Neural cell (in vitro differentiated cells): Measurements from ENCODE around the gene TUBA8. TPM values are rescaled to one million over a fixed set of nuclear protein-coding genes. Genes with fewer than 3 reads are reported as not detected.

ENCODE experiments used
- H2AFZ ChIP-seq: fragments of 200-600, 300-800 bp; sonication (generic), shearing (Covaris generic); 2 replicates; pipeline ENCODE4 v1.6.0; 2014; ENCODE audit warnings: low read depth, mild to moderate bottlenecking, antibody characterized with exemption, low read length, moderate library complexity
- H3F3A ChIP-seq: fragments of 200-600 bp; shearing (Covaris generic); 2 replicates; pipeline ENCODE4 v1.6.1; 2016; ENCODE audit warnings: mild to moderate bottlenecking, moderate library complexity, mixed read lengths, antibody characterized with exemption, low read length; ENCODE audit not compliant: insufficient read depth, poor library complexity, severe bottlenecking
- H3K27ac ChIP-seq: fragments of 200-600, 300-800 bp; sonication (generic), shearing (Covaris generic); 2 replicates; pipeline ENCODE4 v1.5.1; 2014; ENCODE audit warnings: mild to moderate bottlenecking, low read length, moderate library complexity
- H3K27me3 ChIP-seq: fragments of 300-800, 200-600 bp; sonication (generic), shearing (Covaris generic); 2 replicates; pipeline ENCODE4 v1.6.0; 2014; ENCODE audit warnings: mild to moderate bottlenecking, low read depth, low read length, moderate library complexity; ENCODE audit not compliant: insufficient read depth
- H3K36me3 ChIP-seq: fragments of 300-800, 200-600 bp; sonication (generic), shearing (Covaris generic); 2 replicates; pipeline ENCODE4 v1.5.1; 2014; ENCODE audit warnings: mild to moderate bottlenecking, antibody characterized with exemption, low read length, moderate library complexity; ENCODE audit not compliant: insufficient read depth
- H3K4me2 ChIP-seq: fragments of 300-800, 200-600 bp; sonication (generic), shearing (Covaris generic); 2 replicates; pipeline ENCODE4 v1.6.0; 2014; ENCODE audit warnings: mild to moderate bottlenecking, low read length
- H3K4me3 ChIP-seq: fragments of 300-800, 200-600 bp; sonication (generic), shearing (Covaris generic); 2 replicates; pipeline ENCODE4 v1.5.1; 2014; ENCODE audit warnings: mild to moderate bottlenecking, low read length, moderate library complexity
- H3K79me2 ChIP-seq: fragments of 200-600 bp; shearing (Covaris generic); replicated peaks from 2 replicates; pipeline ENCODE4 v1.6.0; 2014; ENCODE audit warnings: mild to moderate bottlenecking, low read length, moderate library complexity; ENCODE audit not compliant: insufficient read depth
- H3K9ac ChIP-seq: fragments of 300-800, 200-600 bp; sonication (generic), shearing (Covaris generic); 2 replicates; pipeline ENCODE4 v1.6.1; 2016; ENCODE audit warnings: mild to moderate bottlenecking, low read length, mixed read lengths
- H3K9me2 ChIP-seq: fragments of 200-600 bp; shearing (Covaris generic); 2 replicates; pipeline ENCODE4 v1.6.1; 2016; ENCODE audit warnings: mild to moderate bottlenecking, low read length, mixed read lengths; ENCODE audit not compliant: insufficient read depth
- H3K9me3 ChIP-seq: fragments of 200-600, 300-800 bp; sonication (generic), shearing (Covaris generic); 2 replicates; pipeline ENCODE4 v1.6.1; 2016; ENCODE audit warnings: mild to moderate bottlenecking, mixed run types, low read length, moderate library complexity, mixed read lengths
- H4K20me1 ChIP-seq: fragments of 200-600 bp; shearing (Covaris generic); 2 replicates; pipeline ENCODE4 v1.6.1; 2016; ENCODE audit warnings: mild to moderate bottlenecking, mixed run types; ENCODE audit not compliant: insufficient read depth
- EP300 ChIP-seq: fragments of 450-650 bp; conservative IDR thresholded peaks from 2 replicates; pipeline ENCODE4 v1.6.1; 2014; ENCODE audit warnings: antibody characterized with exemption, mild to moderate bottlenecking, moderate library complexity; ENCODE audit not compliant: poor library complexity, severe bottlenecking
- EZH2 ChIP-seq: fragments of 200-600, 300-800 bp; shearing (Covaris generic), sonication (generic); IDR thresholded peaks from 2 replicates; pipeline ENCODE4 v1.6.1; 2014; ENCODE audit warnings: antibody characterized with exemption, low read length, borderline replicate concordance, mild to moderate bottlenecking; ENCODE audit not compliant: insufficient read depth, poor library complexity, severe bottlenecking
- MXI1 ChIP-seq: fragments of 450-650 bp; conservative IDR thresholded peaks from 2 replicates; pipeline ENCODE4 v1.6.1; 2014; ENCODE audit warnings: antibody characterized with exemption, mild to moderate bottlenecking; ENCODE audit not compliant: poor library complexity, severe bottlenecking
- POLR2AphosphoS5 ChIP-seq: IDR thresholded peaks from 2 replicates; pipeline ENCODE4 v1.6.1; 2012
- RAD21 ChIP-seq: fragments of 450-650 bp; conservative IDR thresholded peaks from 2 replicates; pipeline ENCODE4 v1.6.1; 2014; ENCODE audit warnings: antibody characterized with exemption, mild to moderate bottlenecking, moderate library complexity
- SMC3 ChIP-seq: fragments of 450-650 bp; conservative IDR thresholded peaks from 2 replicates; pipeline ENCODE4 v1.6.1; 2014; ENCODE audit warnings: antibody characterized with exemption, mild to moderate bottlenecking, moderate library complexity; ENCODE audit not compliant: poor library complexity
- TAF1 ChIP-seq: IDR thresholded peaks from 2 replicates; pipeline ENCODE4 v1.6.1; 2012; ENCODE audit warnings: low read depth
- polyA plus RNA-seq: library from polyadenylated mRNA; depleted of rRNA; stranded (reverse); fragments of >200 nt; gene quantifications from 2 replicates; pipeline ENCODE4 v1.2.3, GENCODE V29; 2014
- TF ChIP-seq, protein P1 (sequence below): IDR thresholded peaks from 2 replicates; pipeline ENCODE4 v1.6.1; 2012; ENCODE audit warnings: borderline replicate concordance
- TF ChIP-seq, protein P2 (sequence below): fragments of 450-650 bp; IDR thresholded peaks from 2 replicates; pipeline ENCODE4 v1.5.1; 2014; ENCODE audit warnings: antibody characterized with exemption, mild to moderate bottlenecking, moderate library complexity; ENCODE audit not compliant: poor library complexity, severe bottlenecking

TUBA8 gene
- polyA plus RNA-seq, 1 donor from 2014 or later: 1.8 TPM

DNA sequence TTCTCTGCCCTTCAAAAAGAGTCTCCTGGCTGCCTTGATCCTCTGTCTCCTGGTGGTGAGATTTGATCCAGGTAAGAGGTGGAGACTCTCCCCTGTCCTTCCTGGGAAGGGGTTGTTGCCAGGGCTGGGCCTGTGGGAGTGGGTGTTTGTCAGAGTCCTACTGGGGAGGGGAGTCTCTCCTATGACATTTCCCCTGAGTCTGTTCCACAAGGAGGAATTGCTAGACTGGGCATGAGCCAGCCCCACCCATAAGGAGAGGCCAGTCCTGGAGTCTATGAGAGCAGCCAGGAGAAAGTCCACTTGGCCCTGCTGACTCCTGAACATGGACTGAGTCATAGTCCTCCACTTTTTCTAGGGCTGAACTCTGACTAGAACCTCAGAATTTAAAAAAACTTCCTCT, 25.4 kb upstream of the TUBA8 start:
- H3K4me2 ChIP-seq: no peak overlapping the region
- no peaks in the 10 kb centered on the region for H3K9me2 ChIP-seq
- H3K9me3 ChIP-seq: no peaks in the 10 kb centered on the region
- no peaks in the 10 kb centered on the region for H3F3A ChIP-seq
- no peak for TF ChIP-seq POLR2AphosphoS5
- TF ChIP-seq SMC3: no peak
- TF ChIP-seq EZH2: no peak
- TF ChIP-seq RAD21: no peak
- TF ChIP-seq TAF1: no peak
- TF ChIP-seq MXI1: no peak
- no peak for TF ChIP-seq EP300
- TF ChIP-seq, protein P1, sequence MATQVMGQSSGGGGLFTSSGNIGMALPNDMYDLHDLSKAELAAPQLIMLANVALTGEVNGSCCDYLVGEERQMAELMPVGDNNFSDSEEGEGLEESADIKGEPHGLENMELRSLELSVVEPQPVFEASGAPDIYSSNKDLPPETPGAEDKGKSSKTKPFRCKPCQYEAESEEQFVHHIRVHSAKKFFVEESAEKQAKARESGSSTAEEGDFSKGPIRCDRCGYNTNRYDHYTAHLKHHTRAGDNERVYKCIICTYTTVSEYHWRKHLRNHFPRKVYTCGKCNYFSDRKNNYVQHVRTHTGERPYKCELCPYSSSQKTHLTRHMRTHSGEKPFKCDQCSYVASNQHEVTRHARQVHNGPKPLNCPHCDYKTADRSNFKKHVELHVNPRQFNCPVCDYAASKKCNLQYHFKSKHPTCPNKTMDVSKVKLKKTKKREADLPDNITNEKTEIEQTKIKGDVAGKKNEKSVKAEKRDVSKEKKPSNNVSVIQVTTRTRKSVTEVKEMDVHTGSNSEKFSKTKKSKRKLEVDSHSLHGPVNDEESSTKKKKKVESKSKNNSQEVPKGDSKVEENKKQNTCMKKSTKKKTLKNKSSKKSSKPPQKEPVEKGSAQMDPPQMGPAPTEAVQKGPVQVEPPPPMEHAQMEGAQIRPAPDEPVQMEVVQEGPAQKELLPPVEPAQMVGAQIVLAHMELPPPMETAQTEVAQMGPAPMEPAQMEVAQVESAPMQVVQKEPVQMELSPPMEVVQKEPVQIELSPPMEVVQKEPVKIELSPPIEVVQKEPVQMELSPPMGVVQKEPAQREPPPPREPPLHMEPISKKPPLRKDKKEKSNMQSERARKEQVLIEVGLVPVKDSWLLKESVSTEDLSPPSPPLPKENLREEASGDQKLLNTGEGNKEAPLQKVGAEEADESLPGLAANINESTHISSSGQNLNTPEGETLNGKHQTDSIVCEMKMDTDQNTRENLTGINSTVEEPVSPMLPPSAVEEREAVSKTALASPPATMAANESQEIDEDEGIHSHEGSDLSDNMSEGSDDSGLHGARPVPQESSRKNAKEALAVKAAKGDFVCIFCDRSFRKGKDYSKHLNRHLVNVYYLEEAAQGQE: no peak
- TF ChIP-seq, protein P2, sequence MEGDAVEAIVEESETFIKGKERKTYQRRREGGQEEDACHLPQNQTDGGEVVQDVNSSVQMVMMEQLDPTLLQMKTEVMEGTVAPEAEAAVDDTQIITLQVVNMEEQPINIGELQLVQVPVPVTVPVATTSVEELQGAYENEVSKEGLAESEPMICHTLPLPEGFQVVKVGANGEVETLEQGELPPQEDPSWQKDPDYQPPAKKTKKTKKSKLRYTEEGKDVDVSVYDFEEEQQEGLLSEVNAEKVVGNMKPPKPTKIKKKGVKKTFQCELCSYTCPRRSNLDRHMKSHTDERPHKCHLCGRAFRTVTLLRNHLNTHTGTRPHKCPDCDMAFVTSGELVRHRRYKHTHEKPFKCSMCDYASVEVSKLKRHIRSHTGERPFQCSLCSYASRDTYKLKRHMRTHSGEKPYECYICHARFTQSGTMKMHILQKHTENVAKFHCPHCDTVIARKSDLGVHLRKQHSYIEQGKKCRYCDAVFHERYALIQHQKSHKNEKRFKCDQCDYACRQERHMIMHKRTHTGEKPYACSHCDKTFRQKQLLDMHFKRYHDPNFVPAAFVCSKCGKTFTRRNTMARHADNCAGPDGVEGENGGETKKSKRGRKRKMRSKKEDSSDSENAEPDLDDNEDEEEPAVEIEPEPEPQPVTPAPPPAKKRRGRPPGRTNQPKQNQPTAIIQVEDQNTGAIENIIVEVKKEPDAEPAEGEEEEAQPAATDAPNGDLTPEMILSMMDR: no peak
- no peak overlapping the region for H3K27ac ChIP-seq
- no peak overlapping the region for H3K4me3 ChIP-seq
- H4K20me1 ChIP-seq: no peaks in the 10 kb centered on the region
- H3K36me3 ChIP-seq: no peaks in the 10 kb centered on the region
- H3K79me2 ChIP-seq: no peaks in the 10 kb centered on the region
- no peaks in the 10 kb centered on the region for H3K27me3 ChIP-seq
- no peak overlapping the region for H2AFZ ChIP-seq
- no peak overlapping the region for H3K9ac ChIP-seq

DNA sequence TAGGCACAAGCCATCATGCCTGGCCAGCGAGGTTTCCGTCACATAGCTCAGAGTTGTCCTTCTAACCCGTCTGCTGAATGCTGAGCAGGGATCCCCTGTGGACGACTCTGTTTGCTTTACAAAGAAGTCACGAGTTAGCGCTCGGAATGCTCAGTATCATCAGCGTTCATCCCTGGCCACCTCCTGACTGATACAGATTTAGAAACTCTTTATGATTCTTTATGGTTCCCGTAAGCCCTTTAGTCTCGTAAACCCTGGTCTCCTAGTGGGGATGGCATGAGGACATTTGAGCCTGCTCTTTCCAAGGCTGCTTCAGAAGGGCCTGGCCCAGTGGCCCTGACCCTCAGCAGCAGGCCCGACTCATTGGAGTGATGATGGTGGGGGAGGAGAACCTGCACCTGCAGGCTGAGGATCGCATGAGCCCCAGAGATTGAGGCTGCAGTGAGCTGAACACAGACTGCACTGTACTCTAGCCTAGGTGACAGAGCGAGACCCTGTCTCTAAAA, 23.2 kb upstream of the TUBA8 start:
- Histone ChIP-seq H3K4me3 (no peak overlapping the region), H3K9ac (no peak overlapping the region), H4K20me1 (no peaks in the 10 kb centered on the region), H3K36me3 (no peaks in the 10 kb centered on the region), H3K27ac (no peak overlapping the region), H3K27me3 (no peaks in the 10 kb centered on the region), H3K4me2 (no peak overlapping the region), H3F3A (no peaks in the 10 kb centered on the region), H3K9me3 (no peaks in the 10 kb centered on the region), H3K9me2 (no peaks in the 10 kb centered on the region), H2AFZ (no peak overlapping the region), H3K79me2 (no peaks in the 10 kb centered on the region)
- no peak for TF ChIP-seq MXI1
- TF ChIP-seq, protein P1: no peak
- no peak for TF ChIP-seq RAD21
- TF ChIP-seq, protein P2: no peak
- TF ChIP-seq EZH2: no peak
- no peak for TF ChIP-seq POLR2AphosphoS5
- TF ChIP-seq TAF1: no peak
- no peak for TF ChIP-seq EP300
- TF ChIP-seq SMC3: no peak
